Upper lobe of right lung (tissue), 1 donor: Measurements from ENCODE around the gene INHBC. TPM values are rescaled to one million over a fixed set of nuclear protein-coding genes. Genes with fewer than 3 reads are reported as not detected.

ENCODE experiments used
- ATAC-seq: fragments of 200-7000 bp; cut with Tn5 transposase; one replicate; pipeline ENCODE4 v1.9.1; 2020; ENCODE audit warnings: mild to moderate bottlenecking, moderate library complexity
- DNase-seq: peaks from one replicate; pipeline ENCODE4 v3.0.0-alpha.2; 2020
- H3K27ac ChIP-seq: fragments of 200-600 bp; one replicate; pipeline ENCODE4 v1.8.0; 2022
- H3K27me3 ChIP-seq: fragments of 200-600 bp; one replicate; pipeline ENCODE4 v1.8.0; 2022; ENCODE audit warnings: mild to moderate bottlenecking
- H3K36me3 ChIP-seq: fragments of 200-600 bp; one replicate; pipeline ENCODE4 v1.8.0; 2022
- H3K4me1 ChIP-seq: fragments of 200-600 bp; one replicate; pipeline ENCODE4 v1.8.0; 2022
- H3K4me3 ChIP-seq: fragments of 200-600 bp; one replicate; pipeline ENCODE4 v1.8.0; 2022; ENCODE audit warnings: mild to moderate bottlenecking
- H3K9me3 ChIP-seq: fragments of 200-600 bp; one replicate; pipeline ENCODE4 v1.8.0; 2022
- intact Hi-C: fragments of 100-400 bp; cut with DNase I; formaldehyde crosslinking; loops from one replicate; pipeline ENCODE4 v1.11.0; 2022
- total RNA-seq: library from RNA; stranded (reverse); fragmentation: NEBNext Ultra II Directional; extraction: Animal tissue kit (Norgen Biotek cat#: 25700); gene quantifications from one replicate; pipeline ENCODE4 v1.2.1, GENCODE V29; 2021
- TF ChIP-seq, protein P1 (sequence below): fragments of 200-600 bp; IDR thresholded peaks from one replicate; pipeline ENCODE4 v1.8.0; 2022; ENCODE audit warnings: antibody characterized with exemption
- donor health status: DM: no; HTN: yes; CAD: no; lungs with severe emphysema.

INHBC gene
- total RNA-seq, 1 donor from 2014 or later = not detected

DNA sequence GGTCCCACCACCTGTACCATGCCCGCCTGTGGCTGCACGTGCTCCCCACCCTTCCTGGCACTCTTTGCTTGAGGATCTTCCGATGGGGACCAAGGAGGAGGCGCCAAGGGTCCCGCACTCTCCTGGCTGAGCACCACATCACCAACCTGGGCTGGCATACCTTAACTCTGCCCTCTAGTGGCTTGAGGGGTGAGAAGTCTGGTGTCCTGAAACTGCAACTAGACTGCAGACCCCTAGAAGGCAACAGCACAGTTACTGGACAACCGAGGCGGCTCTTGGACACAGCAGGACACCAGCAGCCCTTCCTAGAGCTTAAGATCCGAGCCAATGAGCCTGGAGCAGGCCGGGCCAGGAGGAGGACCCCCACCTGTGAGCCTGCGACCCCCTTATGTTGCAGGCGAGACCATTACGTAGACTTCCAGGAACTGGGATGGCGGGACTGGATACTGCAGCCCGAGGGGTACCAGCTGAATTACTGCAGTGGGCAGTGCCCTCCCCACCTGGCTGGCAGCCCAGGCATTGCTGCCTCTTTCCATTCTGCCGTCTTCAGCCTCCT, 21.6 kb downstream of the INHBC start:
- intact Hi-C loops = loop anchor here (10.0 kb wide), 1 partner anchor 191 kb away; no protein-coding TSS in a partner anchor
- H3K4me3 ChIP-seq = no peak overlapping the region
- H3K27ac ChIP-seq = no peak overlapping the region
- ATAC-seq (peak; percentile 7), DNase-seq (no peak)
- peaks cover 4% of the 10 kb centered on the region for H3K27me3 ChIP-seq
- H3K36me3 ChIP-seq = no peaks in the 10 kb centered on the region
- H3K4me1 ChIP-seq = peaks cover 18% of the 10 kb centered on the region
- TF ChIP-seq, protein P1, sequence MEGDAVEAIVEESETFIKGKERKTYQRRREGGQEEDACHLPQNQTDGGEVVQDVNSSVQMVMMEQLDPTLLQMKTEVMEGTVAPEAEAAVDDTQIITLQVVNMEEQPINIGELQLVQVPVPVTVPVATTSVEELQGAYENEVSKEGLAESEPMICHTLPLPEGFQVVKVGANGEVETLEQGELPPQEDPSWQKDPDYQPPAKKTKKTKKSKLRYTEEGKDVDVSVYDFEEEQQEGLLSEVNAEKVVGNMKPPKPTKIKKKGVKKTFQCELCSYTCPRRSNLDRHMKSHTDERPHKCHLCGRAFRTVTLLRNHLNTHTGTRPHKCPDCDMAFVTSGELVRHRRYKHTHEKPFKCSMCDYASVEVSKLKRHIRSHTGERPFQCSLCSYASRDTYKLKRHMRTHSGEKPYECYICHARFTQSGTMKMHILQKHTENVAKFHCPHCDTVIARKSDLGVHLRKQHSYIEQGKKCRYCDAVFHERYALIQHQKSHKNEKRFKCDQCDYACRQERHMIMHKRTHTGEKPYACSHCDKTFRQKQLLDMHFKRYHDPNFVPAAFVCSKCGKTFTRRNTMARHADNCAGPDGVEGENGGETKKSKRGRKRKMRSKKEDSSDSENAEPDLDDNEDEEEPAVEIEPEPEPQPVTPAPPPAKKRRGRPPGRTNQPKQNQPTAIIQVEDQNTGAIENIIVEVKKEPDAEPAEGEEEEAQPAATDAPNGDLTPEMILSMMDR = peak; percentile 44
- no peaks in the 10 kb centered on the region for H3K9me3 ChIP-seq

GRCh38 chr12:57456737-57457490, 22.3 kb downstream of the INHBC start:
- no peak overlapping the region for H3K27ac ChIP-seq
- ATAC-seq (no peak), DNase-seq (no peak)
- H3K4me1 ChIP-seq = peaks cover 23% of the 10 kb centered on the region
- H3K27me3 ChIP-seq = peaks cover 6% of the 10 kb centered on the region
- H3K4me3 ChIP-seq = no peak overlapping the region
- no peaks in the 10 kb centered on the region for H3K36me3 ChIP-seq
- TF ChIP-seq, protein P1 = no peak
- no peaks in the 10 kb centered on the region for H3K9me3 ChIP-seq
- intact Hi-C loops = loop anchor here (10.0 kb wide), 1 partner anchor 192 kb away; no protein-coding TSS in a partner anchor

DNA sequence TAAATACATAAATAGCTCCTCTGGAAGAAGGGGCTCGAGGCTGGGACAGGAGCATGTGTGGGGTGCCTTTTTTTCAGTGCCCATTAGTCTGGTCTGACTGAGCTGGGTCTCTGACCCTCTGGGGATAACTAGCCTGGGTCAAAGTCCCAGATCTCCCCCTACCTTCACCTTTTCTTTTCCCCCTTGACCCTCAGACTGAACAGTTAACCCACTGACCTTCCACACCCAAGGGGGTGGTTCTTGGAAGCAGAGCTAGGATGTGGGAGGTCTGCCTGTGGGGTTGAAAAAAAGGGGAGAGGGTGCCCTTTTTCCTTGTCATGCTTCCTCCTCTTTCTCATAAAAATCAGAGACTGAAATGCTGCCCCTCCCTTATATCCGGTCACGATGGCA, 24.1 kb downstream of the INHBC start:
- TF ChIP-seq, protein P1 = no peak
- H3K27ac ChIP-seq = peak overlapping the region; percentile 84
- DNase-seq (no peak), ATAC-seq (no peak)
- peaks cover 6% of the 10 kb centered on the region for H3K27me3 ChIP-seq
- intact Hi-C loops = loop anchor here (10.0 kb wide), 1 partner anchor 194 kb away; no protein-coding TSS in a partner anchor
- H3K4me1 ChIP-seq = peaks cover 32% of the 10 kb centered on the region
- H3K4me3 ChIP-seq = peak overlapping the region; percentile 79
- H3K9me3 ChIP-seq = no peaks in the 10 kb centered on the region
- H3K36me3 ChIP-seq = no peaks in the 10 kb centered on the region

- intact Hi-C loops = loop anchor here (10.0 kb wide), 1 partner anchor 194 kb away; no protein-coding TSS in a partner anchor
- TF ChIP-seq, protein P1 = peak; percentile 96
- DNase-seq = peak; percentile 96
- H3K4me1 ChIP-seq = peaks cover 32% of the 10 kb centered on the region
- H3K27me3 ChIP-seq = peaks cover 6% of the 10 kb centered on the region
- no peaks in the 10 kb centered on the region for H3K36me3 ChIP-seq
- no peaks in the 10 kb centered on the region for H3K9me3 ChIP-seq
- peak; percentile 90 for ATAC-seq
- H3K4me3 ChIP-seq = peak overlapping the region; percentile 79
- peak overlapping the region; percentile 84 for H3K27ac ChIP-seq
Measured at GRCh38 chr12:57459055-57459749, 24.6 kb downstream of the INHBC start.

DNA sequence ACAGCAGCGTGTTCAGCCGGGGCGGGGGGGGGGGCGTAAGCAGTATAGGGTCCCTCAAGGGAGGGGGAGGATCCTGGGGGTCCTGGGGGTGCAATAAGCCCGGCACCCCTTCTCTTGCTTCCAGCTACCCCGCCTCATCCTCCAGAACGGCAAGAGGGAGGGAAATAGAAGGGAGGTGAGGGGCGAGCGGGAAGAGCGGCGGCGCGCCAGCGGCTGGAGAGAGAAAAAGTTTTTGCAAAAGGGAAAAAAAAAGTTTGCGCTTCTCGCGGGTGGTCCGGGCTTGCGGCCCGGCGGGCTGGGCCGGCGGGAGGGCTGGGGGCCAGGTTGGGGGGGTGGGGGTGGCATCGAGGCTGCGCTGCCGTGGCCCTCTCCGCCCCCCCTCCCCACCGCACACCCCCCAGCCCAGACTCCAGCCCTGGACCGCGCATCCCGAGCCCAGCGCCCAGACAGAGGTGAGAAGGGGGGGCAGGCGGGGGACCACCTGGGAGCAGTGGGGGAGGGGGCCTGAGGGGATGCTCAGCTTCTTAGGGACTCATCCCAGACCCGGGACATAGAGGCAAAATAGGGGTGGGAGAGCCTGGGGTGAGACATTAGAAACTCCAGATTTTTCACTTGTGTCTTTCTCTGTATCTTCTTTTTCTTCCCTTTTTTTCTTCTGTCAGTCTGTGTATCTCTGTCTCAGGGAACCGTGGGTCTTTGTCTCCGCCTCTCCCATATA, 25.3 kb downstream of the INHBC start, which contains the start of gene GLI1:
TSS of gene GLI1 (plus strand) at position 36 of the 718 bp plus-strand sequence. CDS start 3,907 bp downstream, outside the sequence.
- Histone ChIP-seq H3K27ac (peak within 1 kb of the TSS; percentile 84), H3K4me3 (peak within 1 kb of the TSS; percentile 79), H3K4me1 (peaks cover 32% of the 10 kb centered on the region), H3K36me3 (no peaks in the 10 kb centered on the region), H3K27me3 (peaks cover 6% of the 10 kb centered on the region), H3K9me3 (no peaks in the 10 kb centered on the region)
- TF ChIP-seq, protein P1 = no peak
- DNase-seq (no peak), ATAC-seq (no peak)
- intact Hi-C loops = loop anchor here (10.0 kb wide), 1 partner anchor 195 kb away; no protein-coding TSS in a partner anchor
